ENCODE results near the gene PRKCH. TPM values are rescaled to one million over a fixed set of nuclear protein-coding genes. Genes with fewer than 3 reads are reported as not detected.

PRKCH gene
- polyA plus RNA-seq, 1 donor from 2014 or later: 2.0 TPM

- Histone ChIP-seq H3K36me3 (ENCODE audit: insufficient read depth, low read length) (no peaks in the 10 kb centered on the region), H4K20me1 (ENCODE audit: insufficient read depth) (no peaks in the 10 kb centered on the region), H3K79me2 (replicated peaks; ENCODE audit: insufficient read depth, low read length) (no peaks in the 10 kb centered on the region), H3K9ac (ENCODE audit: low read length) (no peak overlapping the region), H3F3A (ENCODE audit: insufficient read depth, low read length, poor library complexity, severe bottlenecking) (no peaks in the 10 kb centered on the region), H3K4me3 (ENCODE audit: low read length) (no peak overlapping the region), H3K27me3 (ENCODE audit: insufficient read depth, low read depth, low read length) (no peaks in the 10 kb centered on the region), H3K27ac (ENCODE audit: low read length) (no peak overlapping the region), H2AFZ (ENCODE audit: low read depth, low read length) (no peak overlapping the region), H3K4me2 (ENCODE audit: low read length) (no peak overlapping the region), H3K9me3 (ENCODE audit: low read length) (no peaks in the 10 kb centered on the region), H3K9me2 (ENCODE audit: insufficient read depth, low read length) (no peaks in the 10 kb centered on the region)
- no peak for TF ChIP-seq EP300 (conservative IDR thresholded peaks at IDR 0.05; ENCODE audit: poor library complexity, severe bottlenecking)
- no peak for TF ChIP-seq POLR2AphosphoS5 (IDR thresholded peaks at IDR 0.05)
- TF ChIP-seq MXI1 (conservative IDR thresholded peaks at IDR 0.05; ENCODE audit: poor library complexity, severe bottlenecking): no peak
- TF ChIP-seq CTCF (IDR thresholded peaks at IDR 0.05; ENCODE audit: poor library complexity, severe bottlenecking): no peak
- TF ChIP-seq TAF1 (IDR thresholded peaks at IDR 0.05; ENCODE audit: low read depth): no peak
- TF ChIP-seq SMC3 (conservative IDR thresholded peaks at IDR 0.05; ENCODE audit: poor library complexity): no peak
- no peak for TF ChIP-seq EZH2 (IDR thresholded peaks at IDR 0.05; ENCODE audit: borderline replicate concordance, insufficient read depth, low read length, poor library complexity, severe bottlenecking)
- TF ChIP-seq RAD21 (conservative IDR thresholded peaks at IDR 0.05): no peak
- no peak for TF ChIP-seq REST (IDR thresholded peaks at IDR 0.05; ENCODE audit: borderline replicate concordance)
Measured at GRCh38 chr14:61438036-61438435, 116.7 kb downstream of the PRKCH start.

- Histone ChIP-seq H3K4me3 (ENCODE audit: low read length) (no peak overlapping the region), H3K27me3 (ENCODE audit: insufficient read depth, low read depth, low read length) (no peaks in the 10 kb centered on the region), H3K4me2 (ENCODE audit: low read length) (no peak overlapping the region), H3K9me2 (ENCODE audit: insufficient read depth, low read length) (no peaks in the 10 kb centered on the region), H4K20me1 (ENCODE audit: insufficient read depth) (no peaks in the 10 kb centered on the region), H3K79me2 (replicated peaks; ENCODE audit: insufficient read depth, low read length) (no peaks in the 10 kb centered on the region), H3K36me3 (ENCODE audit: insufficient read depth, low read length) (no peaks in the 10 kb centered on the region), H3K9me3 (ENCODE audit: low read length) (no peaks in the 10 kb centered on the region), H3K27ac (ENCODE audit: low read length) (no peak overlapping the region), H3K9ac (ENCODE audit: low read length) (no peak overlapping the region), H3F3A (ENCODE audit: insufficient read depth, low read length, poor library complexity, severe bottlenecking) (no peaks in the 10 kb centered on the region), H2AFZ (ENCODE audit: low read depth, low read length) (no peak overlapping the region)
- TF ChIP-seq SMC3 (conservative IDR thresholded peaks at IDR 0.05; ENCODE audit: poor library complexity) (no peak), EP300 (conservative IDR thresholded peaks at IDR 0.05; ENCODE audit: poor library complexity, severe bottlenecking) (no peak), REST (IDR thresholded peaks at IDR 0.05; ENCODE audit: borderline replicate concordance) (no peak), MXI1 (conservative IDR thresholded peaks at IDR 0.05; ENCODE audit: poor library complexity, severe bottlenecking) (no peak), POLR2AphosphoS5 (IDR thresholded peaks at IDR 0.05) (no peak), RAD21 (conservative IDR thresholded peaks at IDR 0.05) (no peak), CTCF (IDR thresholded peaks at IDR 0.05; ENCODE audit: poor library complexity, severe bottlenecking) (no peak), EZH2 (IDR thresholded peaks at IDR 0.05; ENCODE audit: borderline replicate concordance, insufficient read depth, low read length, poor library complexity, severe bottlenecking) (no peak)
Measured at GRCh38 chr14:61438497-61438859, 117.1 kb downstream of the PRKCH start.
